Measurements from ENCODE around the gene TEKT3.

The TEKT3 gene

DNA sequence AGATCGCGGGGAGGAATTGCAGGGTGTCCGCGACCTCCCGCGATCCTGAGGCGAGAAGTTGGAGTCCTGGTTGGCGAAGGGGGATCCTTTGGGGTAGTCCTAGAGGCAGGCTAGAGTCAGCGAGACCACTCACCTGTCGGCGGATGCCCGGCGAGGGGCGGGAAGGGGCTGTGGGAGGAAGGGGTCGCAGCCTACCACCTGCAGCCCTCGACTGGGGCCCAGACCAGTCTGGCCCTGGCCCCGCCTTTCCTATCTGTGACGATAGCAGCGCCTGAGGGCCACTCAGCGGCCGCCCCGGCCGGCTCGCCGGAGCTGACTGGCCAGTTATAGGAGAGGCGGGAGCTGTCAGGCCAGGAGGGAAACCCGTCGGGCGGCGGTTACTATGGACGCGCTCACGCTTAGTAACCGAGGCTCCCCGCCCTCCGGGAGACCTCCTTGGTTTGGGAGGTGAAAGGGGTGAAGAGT is at the start of gene TEKT3:
Gene TEKT3 (minus strand): TSS at position 213 of the 465 bp plus-strand sequence. CDS start 10,012 bp downstream, outside the sequence.
- peak; percentile 86 for DNase-seq

DNA sequence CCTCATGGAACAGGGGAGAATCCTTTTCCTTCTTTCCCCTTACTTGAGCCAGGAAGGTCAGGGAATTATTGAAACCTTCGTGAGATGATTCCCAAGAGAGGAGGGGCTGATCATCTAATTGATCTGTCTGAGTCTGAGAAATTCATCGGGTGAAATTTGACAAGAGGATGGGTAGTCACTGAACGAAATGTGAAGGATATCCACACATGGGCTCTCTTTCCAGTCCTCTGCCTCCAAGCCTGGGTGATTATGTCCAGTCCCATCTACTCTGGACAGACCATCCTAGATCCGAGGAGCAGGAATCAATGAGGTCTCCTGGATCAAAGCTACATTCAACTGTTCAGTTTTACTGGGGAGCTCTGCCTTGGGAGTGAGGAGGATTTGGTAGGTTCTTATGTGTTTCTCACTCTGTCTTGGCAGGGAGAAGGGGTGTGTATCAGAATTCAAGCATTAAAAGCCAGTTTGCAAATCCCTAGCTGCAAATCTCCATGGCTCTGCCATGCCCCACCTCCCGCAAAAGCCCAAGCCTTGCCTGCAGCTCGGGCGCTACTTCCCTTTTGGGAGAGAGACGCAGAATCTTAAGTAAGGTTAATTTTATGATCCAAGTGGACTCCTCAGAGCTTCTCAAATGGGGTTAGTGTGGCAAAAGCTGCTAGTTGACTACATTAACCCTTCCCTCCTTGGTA is 47.1 kb upstream of the TEKT3 start:
- no peak for DNase-seq

DNA sequence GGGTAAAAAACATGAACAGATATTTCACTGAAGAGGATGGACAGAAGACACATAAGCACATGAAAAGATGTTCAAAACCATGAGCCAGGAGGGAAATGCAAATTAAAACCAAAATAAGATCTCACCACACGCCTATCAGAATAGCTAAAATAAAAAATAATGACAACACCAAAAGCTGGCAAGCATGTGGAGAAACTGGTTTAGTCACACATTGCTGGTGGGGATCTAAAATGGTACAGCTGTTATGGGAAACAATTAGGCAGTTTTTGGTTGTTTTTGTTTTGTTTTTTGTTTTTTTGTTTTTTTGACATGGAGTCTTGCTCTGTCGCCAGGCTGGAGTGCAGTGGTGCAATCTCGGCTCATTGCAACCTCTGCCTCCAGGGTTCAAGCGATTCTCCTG is 44.7 kb upstream of the TEKT3 start:
- DNase-seq, result no peak

DNA sequence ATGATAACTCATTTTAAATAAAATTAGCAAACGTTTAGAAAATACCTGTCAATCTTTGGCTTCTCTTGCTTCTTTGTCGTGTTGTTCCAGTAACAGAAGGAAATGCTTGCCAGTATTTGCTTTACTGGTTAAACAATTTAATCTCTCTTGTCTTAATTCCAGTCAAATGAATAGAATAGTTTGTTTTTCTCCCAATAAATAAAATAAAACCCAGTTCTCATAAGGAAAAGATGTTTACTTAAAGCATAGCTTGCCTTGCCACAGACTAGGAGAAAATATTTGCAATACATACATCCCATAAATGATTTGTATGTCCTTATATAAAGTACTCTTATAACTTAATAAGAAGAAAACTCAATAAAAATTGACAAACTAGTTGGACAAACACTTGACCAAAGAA is 43.9 kb upstream of the TEKT3 start:
- DNase-seq, result no peak

DNA sequence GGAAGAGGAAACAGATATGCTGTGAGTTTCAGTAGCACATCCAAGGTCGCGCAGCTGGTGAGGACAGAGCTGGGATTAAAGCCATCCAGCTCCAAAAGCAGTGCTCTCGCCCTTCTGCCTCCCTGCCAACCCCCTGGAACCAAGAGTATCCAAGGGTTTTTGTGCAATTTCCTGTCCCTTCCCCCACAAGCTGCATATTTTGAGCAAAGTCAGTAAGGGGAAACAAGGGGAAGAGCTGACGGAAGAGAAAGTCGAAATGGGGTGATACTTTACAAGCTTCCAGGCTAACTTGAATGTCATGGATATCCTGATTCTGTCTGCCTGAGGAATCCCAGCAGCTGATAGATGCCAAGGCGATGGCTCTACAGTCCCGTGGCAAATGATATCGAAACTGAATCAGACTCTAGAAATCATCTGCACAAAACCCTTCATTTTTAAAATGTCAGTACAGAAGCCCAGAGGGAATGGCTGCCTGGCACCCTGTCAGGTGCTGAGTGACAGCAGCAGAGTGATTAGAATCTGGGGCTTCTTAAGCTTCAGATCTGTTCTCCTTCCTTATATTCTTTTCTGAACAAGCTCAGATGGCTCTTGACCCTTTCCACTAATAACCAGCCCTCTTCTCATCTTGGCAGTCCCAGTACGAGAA is 42.9 kb upstream of the TEKT3 start:
- no peak for DNase-seq

DNA sequence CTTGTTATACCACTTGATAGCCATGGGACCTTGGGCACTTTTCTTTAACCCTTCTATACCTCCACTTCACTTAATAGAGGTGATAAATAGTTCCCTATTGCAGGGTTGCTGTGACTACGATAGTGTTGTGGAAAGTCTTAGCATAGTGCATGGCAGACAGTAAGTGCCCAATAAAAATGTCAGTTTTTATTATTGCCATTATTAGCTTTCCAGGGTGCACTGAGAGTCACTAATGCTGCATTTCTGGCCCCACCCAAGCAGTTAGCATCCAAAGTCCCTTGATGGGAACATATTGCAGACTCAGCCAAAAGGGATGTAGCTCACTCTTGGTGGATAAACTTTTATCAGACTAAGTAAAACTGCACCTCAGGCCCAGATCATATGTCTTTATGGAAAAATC is 41.5 kb upstream of the TEKT3 start:
- no peak for DNase-seq

DNA sequence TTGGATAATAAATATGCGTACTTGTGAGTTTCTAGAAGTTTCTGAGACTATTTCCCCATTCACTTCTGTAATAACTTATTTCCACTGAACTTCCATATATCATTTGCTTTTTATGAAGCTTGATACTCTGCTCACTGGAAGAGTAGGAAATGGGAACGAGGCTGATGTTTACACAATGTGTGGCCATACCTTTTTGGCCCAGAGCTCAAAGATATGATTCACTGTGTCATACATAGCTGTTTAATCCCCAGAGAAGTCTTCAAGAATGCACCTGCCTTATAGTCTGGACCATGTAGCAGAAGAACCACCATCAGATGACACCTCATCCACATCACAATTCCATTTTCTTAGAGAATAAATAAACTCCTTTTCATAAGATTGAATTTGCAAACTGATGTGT is 40.3 kb upstream of the TEKT3 start:
- no peak for DNase-seq

DNA sequence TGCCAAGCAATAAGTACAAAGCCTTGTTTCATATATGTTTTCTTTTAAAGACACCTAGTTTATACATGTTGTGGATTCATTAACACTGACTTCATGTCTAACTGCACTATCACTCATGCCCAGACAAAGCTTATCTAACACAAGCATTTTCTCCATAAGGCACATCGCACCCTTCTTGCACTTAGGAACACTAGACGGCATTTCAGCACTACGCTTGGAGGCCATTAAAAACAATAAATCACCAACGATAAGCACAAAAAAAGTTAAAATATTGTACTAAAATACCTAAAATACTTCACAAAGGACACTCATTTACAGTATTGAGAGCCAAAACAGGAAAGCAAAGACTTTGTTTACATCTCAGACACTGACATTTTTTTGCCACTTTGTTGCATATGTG is 39.0 kb upstream of the TEKT3 start:
- no peak for DNase-seq

DNA sequence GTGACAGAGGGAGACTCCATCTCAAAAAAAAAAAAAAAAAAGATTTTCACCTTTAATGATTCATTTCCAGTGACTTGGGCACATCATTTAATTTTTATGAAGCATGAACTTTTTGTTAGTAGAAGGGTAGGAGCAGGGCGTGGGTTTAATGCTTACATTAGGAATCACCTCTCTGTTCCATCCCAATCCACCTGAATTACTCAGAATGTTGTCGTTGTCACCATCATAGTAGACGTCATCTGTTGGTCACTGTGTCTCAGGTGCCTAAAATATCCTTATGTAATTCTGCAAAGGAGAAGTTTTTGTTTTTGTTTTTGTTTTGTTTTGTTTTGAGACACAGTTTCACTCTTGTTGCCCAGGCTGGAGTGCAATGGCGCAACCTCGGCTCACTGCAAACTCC is 38.3 kb upstream of the TEKT3 start:
- DNase-seq, result no peak

DNA sequence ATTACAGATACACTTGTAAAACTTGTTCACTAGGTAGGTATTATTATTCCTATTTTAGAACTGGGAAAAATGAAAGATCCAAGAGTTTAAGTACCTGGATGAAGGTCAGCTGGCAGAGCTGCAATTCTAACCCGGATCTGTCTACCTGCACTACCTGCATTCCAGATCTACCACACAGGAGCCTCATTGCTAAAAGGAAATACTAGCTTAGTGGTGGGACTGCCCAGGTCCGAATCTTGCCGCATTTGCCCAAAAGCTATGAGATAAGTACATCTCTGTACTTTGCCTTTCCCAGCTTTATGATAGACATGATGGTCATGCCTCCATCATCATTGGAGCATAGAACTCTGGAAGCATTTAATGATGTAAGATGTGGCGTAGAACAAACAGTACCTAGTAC is 36.8 kb upstream of the TEKT3 start:
- no peak for DNase-seq

DNA sequence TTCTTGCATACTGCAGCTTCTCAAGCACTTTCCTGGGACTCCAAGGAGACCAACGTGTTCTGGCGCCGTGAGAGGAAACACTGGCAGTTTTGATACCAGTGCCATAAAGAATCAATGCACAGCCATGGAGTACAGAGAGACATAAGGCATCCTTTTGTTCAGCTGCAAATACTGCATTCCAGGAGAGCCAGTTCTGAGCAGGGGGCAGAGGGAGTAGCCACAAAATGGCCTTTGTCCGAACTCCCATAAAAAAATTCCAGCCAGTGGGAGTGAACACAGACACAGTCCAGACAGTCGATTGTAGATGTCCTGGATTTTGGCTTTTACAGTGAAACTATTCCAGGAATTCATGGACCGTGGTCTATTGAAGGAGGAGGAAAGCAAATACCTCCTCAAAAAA is 36.2 kb upstream of the TEKT3 start:
- DNase-seq, result no peak

DNA sequence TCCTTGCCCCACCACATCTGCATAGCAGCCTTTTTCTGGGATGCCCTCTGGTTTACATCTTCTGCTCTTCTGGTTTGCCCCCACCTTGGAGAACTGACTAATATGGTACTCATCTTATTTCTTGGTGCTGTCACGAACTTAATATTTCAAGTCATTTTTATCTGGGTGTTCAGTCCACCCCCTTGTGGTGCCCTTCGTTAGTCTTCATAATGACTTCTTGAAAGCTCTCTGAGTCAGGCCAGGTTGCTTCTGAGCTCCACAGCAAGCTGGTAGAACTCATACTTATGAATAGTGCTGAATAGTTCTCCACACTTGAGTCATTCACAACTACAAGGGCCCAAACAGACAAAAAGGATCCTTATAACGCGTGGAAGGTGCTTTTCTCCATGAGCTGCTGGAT is 35.8 kb upstream of the TEKT3 start:
- no peak for DNase-seq

DNA sequence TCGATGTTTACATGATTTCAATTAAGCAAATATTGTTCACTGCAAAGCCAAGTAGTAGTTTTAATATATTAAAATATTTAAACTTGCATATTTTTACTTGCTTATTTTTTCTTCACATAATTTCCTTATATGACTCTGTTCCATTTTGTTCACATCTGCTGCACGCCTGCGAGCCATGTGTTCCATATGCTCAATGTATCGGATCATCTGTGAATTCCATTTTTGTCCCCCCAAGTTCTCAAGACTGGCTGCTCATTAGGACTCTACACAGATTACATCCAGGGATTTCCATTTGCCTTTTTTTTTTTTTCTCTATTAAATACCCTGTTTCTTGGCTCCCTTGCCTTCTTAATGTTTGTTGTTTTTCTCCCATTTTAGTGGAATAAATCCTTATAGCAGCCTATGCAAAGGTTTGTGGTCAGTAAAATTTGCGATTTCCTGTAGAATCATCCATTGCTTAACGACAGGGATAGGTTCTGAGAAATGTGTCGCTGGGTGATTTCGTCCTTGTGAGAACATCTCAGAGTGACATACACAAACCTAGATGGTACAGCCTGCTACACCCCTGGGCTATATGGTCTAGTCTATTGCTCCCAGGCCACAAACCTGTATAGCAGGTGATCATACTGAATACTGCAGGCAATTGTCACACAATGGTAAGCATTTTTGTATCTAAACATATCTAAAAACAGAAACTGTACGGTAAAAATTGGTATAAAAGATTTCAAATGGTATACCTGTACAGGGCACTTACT is 30.2 kb upstream of the TEKT3 start:
- DNase-seq, result no peak

DNA sequence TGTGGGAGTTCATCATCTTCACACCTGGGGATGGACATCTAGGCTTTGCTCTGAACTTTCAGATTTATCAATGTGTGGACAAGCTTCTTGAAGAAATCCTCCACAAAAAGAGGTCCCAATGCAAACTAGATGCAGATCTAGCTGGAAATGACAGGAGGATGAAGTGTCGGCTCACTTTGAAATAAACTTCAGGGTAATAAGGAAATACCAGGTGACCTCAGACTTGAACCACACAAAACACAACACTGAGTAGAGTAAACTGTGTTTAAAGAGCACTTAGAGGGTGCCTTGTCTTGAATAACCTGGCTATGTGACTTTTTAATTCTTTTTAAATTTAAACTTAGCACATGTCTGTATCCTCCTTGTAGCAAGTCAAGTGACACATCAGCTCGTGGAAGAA is 27.2 kb upstream of the TEKT3 start:
- DNase-seq, result no peak

DNA sequence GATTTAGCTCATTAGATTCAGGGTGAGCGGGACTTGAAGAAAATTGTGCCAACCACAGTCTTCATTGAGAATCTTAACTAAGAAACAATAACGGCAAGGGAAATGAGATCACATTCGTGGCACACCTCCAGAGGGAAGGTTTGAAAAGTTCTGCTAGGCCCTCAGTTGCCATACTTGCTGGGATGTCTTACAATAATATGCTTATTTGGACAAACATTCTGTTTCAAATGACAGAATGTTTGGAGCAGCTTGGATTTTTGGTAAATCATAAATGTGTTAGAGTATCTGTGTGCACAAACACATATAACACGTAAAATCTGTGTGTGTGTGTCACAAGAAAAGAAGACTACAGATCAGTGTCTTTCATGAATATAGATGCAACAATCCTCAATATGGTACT is 24.6 kb upstream of the TEKT3 start:
- DNase-seq, result no peak

DNA sequence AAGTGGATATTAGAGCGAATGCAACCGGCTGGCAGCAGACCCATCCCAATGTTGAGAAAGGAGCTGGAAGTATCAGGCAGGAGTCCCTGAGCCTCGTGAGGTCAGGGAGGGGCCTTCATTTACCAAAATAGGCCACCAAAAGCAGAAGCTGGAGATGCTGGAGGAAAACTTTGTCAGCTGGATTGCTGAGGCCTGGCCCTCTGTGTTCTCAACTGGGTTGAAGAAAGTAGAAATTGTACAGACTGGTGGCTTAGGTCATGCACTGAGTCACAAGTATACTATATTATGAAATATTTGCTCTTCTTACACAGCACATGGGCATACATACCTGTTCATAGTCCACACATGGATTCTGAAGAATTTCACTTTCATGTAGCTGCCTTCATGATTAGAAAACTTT is 23.2 kb upstream of the TEKT3 start:
- no peak for DNase-seq

DNA sequence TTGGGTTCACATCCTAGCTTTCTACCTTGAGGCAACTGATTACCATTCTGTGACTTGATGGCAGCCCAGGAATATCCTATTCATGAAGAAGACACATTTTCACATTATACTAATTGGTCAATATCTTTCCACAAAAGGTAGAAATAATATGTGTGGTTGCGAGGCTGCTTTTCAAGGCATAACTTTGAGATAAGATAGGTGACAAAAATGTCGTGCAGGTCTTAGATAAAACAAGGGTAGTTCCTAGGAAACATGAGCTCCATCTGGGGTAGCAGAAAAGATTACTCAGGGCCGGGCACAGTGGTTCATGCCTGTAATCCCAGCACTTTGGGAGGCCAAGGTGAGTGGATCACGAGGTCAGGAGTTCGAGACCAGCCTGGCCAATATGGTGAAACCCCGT is 22.3 kb upstream of the TEKT3 start:
- DNase-seq, result no peak

DNA sequence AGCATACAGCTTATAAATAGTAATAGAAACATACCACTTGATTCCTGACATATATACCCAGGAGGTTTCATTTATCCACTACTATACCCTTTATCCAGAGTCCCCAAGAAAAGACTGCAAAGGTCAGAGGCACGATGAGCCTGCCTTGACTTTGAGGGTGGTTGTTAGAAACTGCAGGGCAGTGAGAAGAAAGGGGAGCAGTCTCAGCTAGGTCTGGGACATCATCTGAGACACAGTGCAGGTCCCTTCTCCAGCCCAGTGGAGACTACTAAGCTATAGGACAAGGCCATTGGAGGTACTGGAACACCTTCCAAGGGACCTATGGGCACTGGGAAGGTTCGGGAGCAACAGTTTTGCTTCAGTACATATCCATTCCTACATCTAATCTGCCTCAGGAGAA is 20.2 kb upstream of the TEKT3 start:
- no peak for DNase-seq

DNA sequence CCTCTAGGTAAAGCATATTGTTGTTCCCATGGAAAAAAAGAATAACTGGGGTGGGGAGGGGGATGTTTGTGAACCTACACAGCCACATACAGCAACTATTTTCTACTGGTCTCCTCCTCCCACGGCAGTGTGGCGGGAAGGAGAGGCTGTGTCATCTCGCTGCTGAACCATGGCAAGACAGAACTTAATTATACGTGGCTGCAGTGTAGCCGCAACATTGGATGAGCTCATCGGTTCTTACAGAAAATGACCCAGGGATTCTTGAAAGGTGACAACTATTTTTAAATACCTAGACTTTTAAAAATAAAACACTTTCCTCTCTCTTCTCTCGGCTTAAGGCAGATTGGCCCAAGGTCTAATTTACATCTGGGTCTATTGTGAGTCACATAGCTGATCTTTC is 19.8 kb upstream of the TEKT3 start:
- no peak for DNase-seq

DNA sequence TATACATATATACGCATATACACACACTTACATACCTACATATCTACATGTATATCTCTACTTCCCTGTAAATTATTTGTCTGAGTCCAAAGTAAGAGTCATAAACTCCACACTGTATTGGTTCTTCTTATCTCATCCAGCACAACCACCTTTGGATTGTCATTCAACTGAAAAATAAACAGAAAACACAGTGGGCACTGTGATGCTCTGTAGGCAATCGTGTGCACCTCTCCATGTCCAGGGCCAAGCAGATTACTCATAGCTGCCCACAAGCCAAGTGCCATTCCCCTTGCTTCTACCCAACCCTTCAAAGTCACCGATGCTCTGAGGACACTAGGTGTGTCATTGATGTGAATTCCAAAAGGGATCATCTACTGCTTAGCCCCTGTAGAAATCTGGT is 12.9 kb upstream of the TEKT3 start:
- no peak for DNase-seq

DNA sequence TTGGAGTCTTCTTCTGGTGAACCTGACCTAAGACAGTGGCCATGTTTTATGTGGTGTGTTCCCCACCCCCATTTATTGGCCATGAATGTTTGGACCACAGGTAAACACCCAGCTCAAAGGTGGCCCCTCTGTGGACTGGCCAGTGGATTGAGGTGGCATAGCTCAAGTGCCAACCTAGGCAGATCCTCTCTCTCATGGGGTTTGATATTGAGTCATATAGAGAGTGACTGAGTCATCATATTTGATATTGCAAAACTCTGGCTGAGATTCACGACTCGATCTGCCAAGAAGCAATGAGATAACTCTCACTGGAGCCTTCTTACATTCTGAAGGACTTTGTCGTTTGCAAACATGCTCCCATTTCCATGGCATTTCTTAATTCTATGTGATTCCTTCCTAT is 10.5 kb upstream of the TEKT3 start:
- DNase-seq, result no peak

DNA sequence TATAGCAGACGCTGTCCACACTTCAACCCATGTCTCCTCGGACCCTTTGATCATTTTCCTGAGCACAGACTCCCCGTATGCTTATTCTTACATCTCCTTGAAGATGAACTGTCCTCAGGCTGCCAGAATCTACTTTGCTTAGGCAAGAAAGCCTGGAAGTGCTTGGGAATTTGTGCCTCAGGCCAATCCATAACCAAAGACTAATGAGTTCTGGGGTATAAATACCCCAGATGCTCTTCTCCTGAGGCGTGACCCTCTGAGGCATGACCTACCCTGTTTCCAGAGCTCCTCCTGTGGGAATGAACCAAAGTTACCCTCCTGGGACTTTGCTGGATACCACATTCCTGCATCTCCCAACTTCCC is 10.1 kb upstream of the TEKT3 start:
- no peak for DNase-seq

DNA sequence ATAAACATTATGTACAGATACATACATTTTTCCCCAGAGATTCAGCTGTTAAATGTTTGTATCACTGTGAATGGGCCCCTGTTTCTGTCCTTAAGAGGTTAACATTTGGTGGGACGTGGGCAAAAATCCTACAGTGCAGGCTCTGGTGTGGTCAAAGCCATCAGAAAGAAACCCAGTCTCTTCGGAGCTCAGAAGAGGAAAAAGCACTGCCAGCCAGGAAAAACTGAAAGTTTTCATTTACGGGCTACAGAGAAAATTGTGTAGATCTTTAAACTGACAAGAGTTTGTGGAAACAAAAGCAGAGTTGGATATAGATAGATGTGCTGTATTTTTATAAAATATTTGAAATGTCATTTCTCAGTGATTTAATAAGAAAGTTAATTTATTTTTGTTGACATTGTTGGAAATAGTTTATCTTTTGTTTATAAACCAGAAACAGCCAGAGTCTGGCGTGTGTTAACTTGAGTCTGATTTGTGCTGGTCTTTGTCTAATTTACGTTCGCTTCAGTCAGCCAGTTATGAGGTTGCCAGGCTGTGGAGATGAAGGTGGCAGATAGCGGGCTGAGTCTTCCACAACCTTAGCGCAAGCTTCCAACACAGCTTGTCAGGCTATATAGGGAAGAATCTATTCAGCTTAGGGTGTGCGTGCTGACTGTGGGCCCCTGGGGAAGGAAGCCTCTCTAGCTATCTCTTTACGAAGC is 9.5 kb upstream of the TEKT3 start:
- DNase-seq, result no peak

DNA sequence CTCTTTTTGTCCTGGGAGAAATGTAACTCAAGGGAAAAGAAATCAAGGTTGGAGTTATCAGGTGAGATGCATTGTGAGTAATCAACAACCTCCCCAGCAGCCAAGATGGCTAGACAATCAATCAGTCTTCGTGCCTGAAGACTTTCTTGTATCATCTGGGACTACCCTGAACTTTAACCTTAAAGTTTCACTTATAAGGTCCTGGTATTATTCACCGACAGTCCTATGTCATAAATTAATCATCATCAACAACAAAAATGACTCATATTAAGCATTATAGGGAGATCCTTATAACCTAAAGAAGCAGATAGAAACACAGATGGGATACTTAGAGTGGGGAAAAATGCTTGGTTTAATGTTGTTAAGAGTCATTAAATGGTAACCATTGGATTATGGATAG is 7.7 kb upstream of the TEKT3 start:
- no peak for DNase-seq
